ENCODE results near the gene MEGF8. TPM values are rescaled to one million over a fixed set of nuclear protein-coding genes. Genes with fewer than 3 reads are reported as not detected.
A peak's percentile ranks its signal among the peaks of the same experiment; 100 is the strongest.

Gene MEGF8
- polyA plus RNA-seq, 1 donor from 2014 or later, result 21.5 TPM

DNA sequence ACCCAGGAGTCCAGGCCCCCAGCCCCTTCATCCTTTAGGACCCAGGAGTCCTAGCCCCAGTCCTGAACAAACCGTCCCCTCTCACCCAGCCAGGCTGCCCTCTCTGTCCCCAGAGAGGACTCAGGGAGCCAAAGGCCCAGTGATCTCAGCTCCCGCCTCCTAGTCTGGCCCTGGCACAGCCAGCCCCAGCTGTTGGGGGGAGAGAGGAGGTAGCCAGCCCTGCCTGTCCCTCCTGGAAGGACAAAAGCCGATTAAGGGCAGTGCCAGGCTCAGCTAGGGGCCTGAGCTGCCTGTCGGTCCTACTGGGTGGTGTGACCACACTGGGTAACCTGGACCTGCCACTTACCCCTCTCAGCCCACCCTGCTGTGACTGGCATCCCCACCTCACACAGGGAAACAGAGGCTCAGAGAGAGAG is 87.2 kb downstream of the MEGF8 start:
- Histone ChIP-seq H3K36me3 (ENCODE audit: insufficient read depth, low read length) (no peaks in the 10 kb centered on the region), H3K27me3 (ENCODE audit: insufficient read depth, low read depth, low read length) (no peaks in the 10 kb centered on the region), H3K9me3 (ENCODE audit: low read length) (no peaks in the 10 kb centered on the region), H2AFZ (ENCODE audit: low read depth, low read length) (no peak overlapping the region), H3K27ac (ENCODE audit: low read length) (no peak overlapping the region), H3K4me3 (ENCODE audit: low read length) (no peak overlapping the region), H4K20me1 (ENCODE audit: insufficient read depth) (no peaks in the 10 kb centered on the region), H3F3A (ENCODE audit: insufficient read depth, low read length, poor library complexity, severe bottlenecking) (no peaks in the 10 kb centered on the region), H3K79me2 (replicated peaks; ENCODE audit: insufficient read depth, low read length) (no peaks in the 10 kb centered on the region), H3K9me2 (ENCODE audit: insufficient read depth, low read length) (no peaks in the 10 kb centered on the region), H3K9ac (ENCODE audit: low read length) (no peak overlapping the region), H3K4me2 (ENCODE audit: low read length) (no peak overlapping the region)
- TF ChIP-seq TAF1 (IDR thresholded peaks at IDR 0.05; ENCODE audit: low read depth) (no peak), EZH2 (IDR thresholded peaks at IDR 0.05; ENCODE audit: borderline replicate concordance, insufficient read depth, low read length, poor library complexity, severe bottlenecking) (no peak)

DNA sequence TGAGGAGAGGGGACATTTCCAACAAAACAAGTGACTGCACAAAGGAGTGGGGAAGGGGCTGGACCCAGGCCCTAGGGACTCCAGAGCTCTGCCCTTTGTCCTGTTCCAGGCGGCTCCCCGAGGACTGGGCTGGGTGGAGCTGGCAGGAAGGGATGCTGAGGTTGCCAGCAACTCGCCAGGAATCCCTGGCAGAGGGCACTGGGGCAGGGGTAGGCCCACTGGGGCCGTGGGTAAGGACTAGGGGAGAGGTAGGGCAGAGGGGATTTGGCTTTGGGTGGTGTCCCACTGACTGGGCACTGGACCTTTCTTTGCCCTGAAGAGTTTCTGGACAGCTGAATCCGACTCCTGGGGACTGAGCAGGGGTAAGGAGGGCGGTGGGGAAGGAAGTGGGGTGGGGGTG is 93.9 kb downstream of the MEGF8 start:
- no peak overlapping the region for H3K4me3 ChIP-seq (ENCODE audit: low read length)
- H3F3A ChIP-seq (ENCODE audit: insufficient read depth, low read length, poor library complexity, severe bottlenecking), result no peaks in the 10 kb centered on the region
- no peaks in the 10 kb centered on the region for H3K9me2 ChIP-seq (ENCODE audit: insufficient read depth, low read length)
- no peaks in the 10 kb centered on the region for H4K20me1 ChIP-seq (ENCODE audit: insufficient read depth)
- H3K9ac ChIP-seq (ENCODE audit: low read length), result no peak overlapping the region
- no peaks in the 10 kb centered on the region for H3K27me3 ChIP-seq (ENCODE audit: insufficient read depth, low read depth, low read length)
- no peaks in the 10 kb centered on the region for H3K36me3 ChIP-seq (ENCODE audit: insufficient read depth, low read length)
- no peak overlapping the region for H2AFZ ChIP-seq (ENCODE audit: low read depth, low read length)
- no peaks in the 10 kb centered on the region for H3K79me2 ChIP-seq (replicated peaks; ENCODE audit: insufficient read depth, low read length)
- H3K9me3 ChIP-seq (ENCODE audit: low read length), result no peaks in the 10 kb centered on the region
- no peak overlapping the region for H3K27ac ChIP-seq (ENCODE audit: low read length)
- no peak overlapping the region for H3K4me2 ChIP-seq (ENCODE audit: low read length)
- TF ChIP-seq EZH2 (IDR thresholded peaks at IDR 0.05; ENCODE audit: borderline replicate concordance, insufficient read depth, low read length, poor library complexity, severe bottlenecking) (no peak), SMC3 (conservative IDR thresholded peaks at IDR 0.05; ENCODE audit: poor library complexity) (no peak), MXI1 (conservative IDR thresholded peaks at IDR 0.05; ENCODE audit: poor library complexity, severe bottlenecking) (no peak), TAF1 (IDR thresholded peaks at IDR 0.05; ENCODE audit: low read depth) (no peak), RAD21 (conservative IDR thresholded peaks at IDR 0.05) (no peak), POLR2AphosphoS5 (IDR thresholded peaks at IDR 0.05) (no peak)
- TF ChIP-seq, protein P1, sequence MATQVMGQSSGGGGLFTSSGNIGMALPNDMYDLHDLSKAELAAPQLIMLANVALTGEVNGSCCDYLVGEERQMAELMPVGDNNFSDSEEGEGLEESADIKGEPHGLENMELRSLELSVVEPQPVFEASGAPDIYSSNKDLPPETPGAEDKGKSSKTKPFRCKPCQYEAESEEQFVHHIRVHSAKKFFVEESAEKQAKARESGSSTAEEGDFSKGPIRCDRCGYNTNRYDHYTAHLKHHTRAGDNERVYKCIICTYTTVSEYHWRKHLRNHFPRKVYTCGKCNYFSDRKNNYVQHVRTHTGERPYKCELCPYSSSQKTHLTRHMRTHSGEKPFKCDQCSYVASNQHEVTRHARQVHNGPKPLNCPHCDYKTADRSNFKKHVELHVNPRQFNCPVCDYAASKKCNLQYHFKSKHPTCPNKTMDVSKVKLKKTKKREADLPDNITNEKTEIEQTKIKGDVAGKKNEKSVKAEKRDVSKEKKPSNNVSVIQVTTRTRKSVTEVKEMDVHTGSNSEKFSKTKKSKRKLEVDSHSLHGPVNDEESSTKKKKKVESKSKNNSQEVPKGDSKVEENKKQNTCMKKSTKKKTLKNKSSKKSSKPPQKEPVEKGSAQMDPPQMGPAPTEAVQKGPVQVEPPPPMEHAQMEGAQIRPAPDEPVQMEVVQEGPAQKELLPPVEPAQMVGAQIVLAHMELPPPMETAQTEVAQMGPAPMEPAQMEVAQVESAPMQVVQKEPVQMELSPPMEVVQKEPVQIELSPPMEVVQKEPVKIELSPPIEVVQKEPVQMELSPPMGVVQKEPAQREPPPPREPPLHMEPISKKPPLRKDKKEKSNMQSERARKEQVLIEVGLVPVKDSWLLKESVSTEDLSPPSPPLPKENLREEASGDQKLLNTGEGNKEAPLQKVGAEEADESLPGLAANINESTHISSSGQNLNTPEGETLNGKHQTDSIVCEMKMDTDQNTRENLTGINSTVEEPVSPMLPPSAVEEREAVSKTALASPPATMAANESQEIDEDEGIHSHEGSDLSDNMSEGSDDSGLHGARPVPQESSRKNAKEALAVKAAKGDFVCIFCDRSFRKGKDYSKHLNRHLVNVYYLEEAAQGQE (IDR thresholded peaks at IDR 0.05; ENCODE audit: borderline replicate concordance), result no peak
- TF ChIP-seq, protein P2, sequence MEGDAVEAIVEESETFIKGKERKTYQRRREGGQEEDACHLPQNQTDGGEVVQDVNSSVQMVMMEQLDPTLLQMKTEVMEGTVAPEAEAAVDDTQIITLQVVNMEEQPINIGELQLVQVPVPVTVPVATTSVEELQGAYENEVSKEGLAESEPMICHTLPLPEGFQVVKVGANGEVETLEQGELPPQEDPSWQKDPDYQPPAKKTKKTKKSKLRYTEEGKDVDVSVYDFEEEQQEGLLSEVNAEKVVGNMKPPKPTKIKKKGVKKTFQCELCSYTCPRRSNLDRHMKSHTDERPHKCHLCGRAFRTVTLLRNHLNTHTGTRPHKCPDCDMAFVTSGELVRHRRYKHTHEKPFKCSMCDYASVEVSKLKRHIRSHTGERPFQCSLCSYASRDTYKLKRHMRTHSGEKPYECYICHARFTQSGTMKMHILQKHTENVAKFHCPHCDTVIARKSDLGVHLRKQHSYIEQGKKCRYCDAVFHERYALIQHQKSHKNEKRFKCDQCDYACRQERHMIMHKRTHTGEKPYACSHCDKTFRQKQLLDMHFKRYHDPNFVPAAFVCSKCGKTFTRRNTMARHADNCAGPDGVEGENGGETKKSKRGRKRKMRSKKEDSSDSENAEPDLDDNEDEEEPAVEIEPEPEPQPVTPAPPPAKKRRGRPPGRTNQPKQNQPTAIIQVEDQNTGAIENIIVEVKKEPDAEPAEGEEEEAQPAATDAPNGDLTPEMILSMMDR (IDR thresholded peaks at IDR 0.05; ENCODE audit: poor library complexity, severe bottlenecking), result no peak

- Histone ChIP-seq H4K20me1 (ENCODE audit: insufficient read depth) (no peaks in the 10 kb centered on the region), H3K9ac (ENCODE audit: low read length) (no peak overlapping the region), H3K4me3 (ENCODE audit: low read length) (no peak overlapping the region), H3K79me2 (replicated peaks; ENCODE audit: insufficient read depth, low read length) (no peaks in the 10 kb centered on the region), H2AFZ (ENCODE audit: low read depth, low read length) (no peak overlapping the region), H3K4me2 (ENCODE audit: low read length) (no peak overlapping the region), H3K27me3 (ENCODE audit: insufficient read depth, low read depth, low read length) (no peaks in the 10 kb centered on the region), H3K27ac (ENCODE audit: low read length) (no peak overlapping the region), H3K9me2 (ENCODE audit: insufficient read depth, low read length) (no peaks in the 10 kb centered on the region), H3F3A (ENCODE audit: insufficient read depth, low read length, poor library complexity, severe bottlenecking) (no peaks in the 10 kb centered on the region), H3K36me3 (ENCODE audit: insufficient read depth, low read length) (no peaks in the 10 kb centered on the region), H3K9me3 (ENCODE audit: low read length) (no peaks in the 10 kb centered on the region)
- TF ChIP-seq SMC3 (conservative IDR thresholded peaks at IDR 0.05; ENCODE audit: poor library complexity) (no peak), MXI1 (conservative IDR thresholded peaks at IDR 0.05; ENCODE audit: poor library complexity, severe bottlenecking) (no peak), EP300 (conservative IDR thresholded peaks at IDR 0.05; ENCODE audit: poor library complexity, severe bottlenecking) (no peak)
- TF ChIP-seq, protein P2 (IDR thresholded peaks at IDR 0.05; ENCODE audit: poor library complexity, severe bottlenecking), result peak; percentile 38
These were observed 94.7 kb downstream of the MEGF8 start for GRCh38 chr19:42420055-42420544.

Data from neural cell (in vitro differentiated cells).